GF-D8 (cell line): Measurements from ENCODE around the gene ZNF296.
"Not testable (repeated sequence)": the region's sequence is repeated elsewhere in the genome, so short reads cannot be mapped to it uniquely, and the experiment has no call there.

Source experiments
- DNase-seq: peaks from one replicate; lab custom pipeline; 2025; lab: John Stamatoyannopoulos, UW

ZNF296 gene

DNA sequence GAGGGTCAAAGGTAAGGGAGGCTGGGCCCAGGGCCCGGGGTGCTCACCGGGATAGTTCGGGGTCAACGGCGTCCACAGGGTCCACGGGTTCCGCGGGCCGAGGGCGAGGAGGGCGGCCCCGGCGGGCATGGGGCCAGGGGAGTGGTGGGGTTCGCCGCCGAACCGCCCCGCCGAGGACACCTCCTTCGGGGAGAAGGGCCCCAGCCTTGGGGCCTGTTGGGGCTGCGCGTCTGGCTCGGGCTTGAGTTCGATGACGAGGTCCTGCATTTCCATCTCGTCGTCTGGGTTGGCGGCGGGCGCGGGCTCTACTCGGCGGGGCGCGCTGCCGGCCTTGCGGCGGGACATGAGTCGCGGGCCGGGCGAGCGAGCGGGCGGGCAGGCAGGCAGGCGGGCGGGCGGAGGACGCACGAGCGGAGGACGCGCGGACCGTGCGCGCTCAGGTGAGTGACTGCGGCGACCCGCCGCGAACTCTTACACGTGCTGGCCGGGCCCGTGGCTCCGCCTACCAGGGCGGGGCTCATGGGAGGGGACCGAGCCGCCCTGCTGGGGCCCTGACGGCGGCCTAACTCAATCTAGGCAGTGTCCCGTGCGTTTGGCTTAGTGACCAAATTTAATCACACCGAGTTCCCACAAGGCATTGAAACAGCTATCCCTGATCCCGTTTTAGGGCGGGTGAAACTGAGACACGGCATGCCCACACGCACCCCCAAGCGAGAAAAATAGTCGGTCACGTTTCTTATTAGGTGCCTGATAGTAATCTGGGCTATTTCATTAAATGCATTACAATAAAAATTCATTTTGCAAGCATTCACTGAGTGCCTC, at the start of gene ZNF296:
ZNF296 (minus strand) TSS at position 450 of the 822 bp plus-strand sequence; CDS start at position 345, 105 bp downstream.
- DNase-seq, result peak; percentile 64

DNA sequence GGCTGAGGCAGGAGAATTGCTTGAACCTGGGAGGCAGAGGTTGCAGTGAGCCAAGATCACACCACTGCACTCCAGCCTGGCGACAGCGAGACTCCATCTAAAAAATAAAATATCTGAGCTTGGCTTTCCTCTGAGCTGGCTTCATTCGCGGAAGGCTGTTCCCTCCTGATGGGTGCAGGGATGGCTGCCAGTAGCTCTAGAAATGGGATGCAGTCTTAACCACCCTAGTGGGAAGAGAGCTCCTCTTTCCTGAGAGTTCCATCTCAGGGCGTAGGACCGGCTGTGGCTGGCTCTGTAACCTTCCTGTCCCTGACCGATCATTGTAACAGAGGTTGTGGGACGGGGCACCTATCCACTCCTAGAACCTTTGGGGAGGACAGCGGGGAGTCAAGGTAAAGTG, 49.1 kb upstream of the ZNF296 start:
- no peak for DNase-seq

DNA sequence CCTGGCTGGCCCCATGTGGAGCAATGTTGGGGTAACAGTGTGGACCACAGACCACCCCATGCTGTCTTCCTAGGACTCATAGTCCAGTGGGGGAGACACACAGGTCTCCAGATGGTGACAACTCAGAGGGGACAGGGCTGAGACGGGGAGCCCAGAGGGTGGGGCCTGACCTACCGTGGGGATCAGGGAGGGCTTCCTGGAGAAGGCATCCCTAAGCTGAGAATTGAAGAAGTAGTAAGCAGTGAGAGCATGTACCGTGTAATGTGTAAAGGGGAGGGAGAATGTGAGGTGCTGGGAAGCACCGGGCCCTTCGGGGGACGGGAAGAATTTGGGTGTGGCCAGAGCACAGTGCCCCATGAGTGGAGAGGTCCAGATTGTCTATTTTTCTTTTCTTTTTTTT, 47.7 kb upstream of the ZNF296 start:
- DNase-seq, result no peak

DNA sequence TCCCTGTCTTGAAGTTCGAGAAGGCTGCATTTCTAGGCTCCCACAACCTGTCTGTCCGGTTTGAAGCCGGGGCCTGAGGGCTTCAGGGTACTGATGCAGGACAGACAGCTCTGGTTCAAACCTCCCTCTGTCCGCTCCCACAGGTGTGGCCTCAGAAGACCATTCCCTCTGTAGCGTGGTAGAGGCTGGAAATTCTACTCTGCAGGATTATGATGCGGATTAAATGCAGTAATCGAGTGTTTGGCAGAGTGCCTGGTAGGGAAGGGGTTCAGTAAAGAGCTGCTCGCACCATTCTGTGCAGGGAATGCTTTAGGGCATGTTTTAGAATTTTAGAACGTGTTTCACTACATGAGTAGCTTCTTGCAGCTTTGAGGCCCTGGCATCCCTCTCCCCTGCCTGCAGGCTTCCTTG, 47.2 kb upstream of the ZNF296 start:
- no peak for DNase-seq

DNA sequence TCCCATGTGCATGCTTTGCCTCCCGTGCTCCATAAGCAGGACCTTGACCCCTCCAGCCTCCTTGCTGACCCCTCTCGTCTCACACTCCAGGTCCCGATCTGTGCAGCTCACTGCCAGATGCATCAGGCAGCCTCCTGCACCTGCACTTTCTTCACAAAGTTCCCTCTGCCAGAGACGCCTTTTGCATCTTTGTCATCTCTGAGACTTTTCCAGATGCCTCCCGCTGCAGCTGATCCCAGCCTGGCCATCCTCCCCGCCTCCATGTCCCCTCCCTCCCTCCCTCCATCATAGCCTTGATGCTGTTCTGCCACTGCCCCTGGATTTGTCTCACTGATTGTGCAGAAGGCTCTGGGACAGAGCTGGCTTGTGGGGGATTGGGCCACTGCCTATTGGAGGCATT, 46.6 kb upstream of the ZNF296 start:
- no peak for DNase-seq

DNA sequence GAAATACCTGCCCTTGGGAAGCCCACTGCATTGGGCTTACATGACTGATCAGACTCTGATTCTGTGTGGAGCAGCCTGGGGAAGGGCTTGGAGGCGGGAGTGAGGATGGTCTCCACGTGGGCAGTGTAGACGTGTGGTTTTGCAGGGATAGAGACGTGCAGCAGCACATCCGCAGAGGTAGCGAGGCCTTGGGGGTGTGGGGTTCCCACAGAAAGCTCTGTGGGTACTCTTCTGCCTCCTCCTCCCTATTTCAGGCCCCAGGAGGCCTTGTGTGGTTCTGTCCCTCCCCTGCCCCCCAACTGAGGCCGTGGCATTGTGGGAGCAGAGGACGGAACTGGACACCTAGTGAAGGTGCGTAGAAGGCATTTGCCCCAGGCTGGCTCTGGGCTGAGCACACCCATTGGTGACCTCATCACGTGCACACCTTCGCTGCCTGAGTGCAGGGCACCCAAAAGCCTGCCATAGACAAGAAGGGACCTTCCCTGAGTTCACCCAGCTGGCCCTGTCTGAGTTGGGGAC, 45.6 kb upstream of the ZNF296 start:
- DNase-seq, result no peak

DNA sequence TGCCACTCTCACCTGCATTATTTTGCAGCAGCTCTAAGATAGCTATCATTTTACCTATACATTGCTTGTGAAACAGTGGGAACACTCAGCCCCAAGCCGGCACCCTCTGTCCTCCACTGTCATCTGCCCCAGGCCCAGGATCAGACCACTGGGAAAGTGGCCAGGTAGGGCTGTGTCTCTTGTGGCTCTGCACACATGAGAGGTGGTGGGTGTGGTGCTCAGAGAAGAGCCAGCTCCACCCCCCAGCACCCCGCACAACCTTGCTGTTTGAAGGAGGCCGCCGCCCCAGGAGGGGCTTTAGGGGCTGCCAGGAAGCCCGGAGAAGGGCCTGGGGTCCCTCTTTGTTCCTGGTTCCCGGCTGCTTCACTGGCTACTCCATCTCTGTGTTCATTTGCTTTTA, 43.3 kb upstream of the ZNF296 start:
- no peak for DNase-seq

DNA sequence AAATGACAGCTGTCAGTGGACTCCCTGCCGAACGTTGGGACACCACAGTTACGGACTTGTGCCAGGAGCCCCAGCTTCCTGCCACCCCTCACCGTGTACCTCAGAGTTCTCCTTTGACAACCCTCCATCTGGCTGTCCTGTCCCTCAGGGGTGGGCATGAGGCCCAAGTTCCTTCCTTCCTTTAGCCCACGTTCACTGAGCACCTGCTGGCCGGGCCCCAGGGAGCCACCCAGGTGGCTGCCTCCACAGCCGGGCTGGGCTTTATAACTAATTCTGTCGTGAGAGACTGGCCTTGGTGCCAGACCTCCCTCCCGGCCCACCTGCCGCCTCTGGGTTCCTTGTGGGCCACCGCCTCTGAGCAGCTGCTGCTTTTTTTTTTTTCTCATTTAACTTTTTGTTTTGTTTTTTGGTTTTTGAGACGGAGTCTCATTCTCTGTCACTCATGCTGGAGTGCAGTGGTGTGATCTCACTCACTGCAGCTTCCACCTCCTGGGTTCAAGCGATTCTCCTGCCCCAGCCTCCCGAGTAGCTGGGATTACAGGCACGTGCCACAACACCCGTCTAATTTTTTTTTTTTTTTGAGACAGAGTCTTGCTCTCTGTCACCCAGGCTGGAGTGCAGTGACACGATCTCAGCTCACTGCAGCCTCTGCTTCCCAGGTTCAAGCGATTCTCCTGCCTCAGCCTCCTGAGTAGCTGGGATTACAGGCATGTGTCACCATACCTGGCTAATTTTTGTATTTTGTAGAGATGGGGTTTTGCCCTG, 42.5 kb upstream of the ZNF296 start:
- DNase-seq, result peak; percentile 37

DNA sequence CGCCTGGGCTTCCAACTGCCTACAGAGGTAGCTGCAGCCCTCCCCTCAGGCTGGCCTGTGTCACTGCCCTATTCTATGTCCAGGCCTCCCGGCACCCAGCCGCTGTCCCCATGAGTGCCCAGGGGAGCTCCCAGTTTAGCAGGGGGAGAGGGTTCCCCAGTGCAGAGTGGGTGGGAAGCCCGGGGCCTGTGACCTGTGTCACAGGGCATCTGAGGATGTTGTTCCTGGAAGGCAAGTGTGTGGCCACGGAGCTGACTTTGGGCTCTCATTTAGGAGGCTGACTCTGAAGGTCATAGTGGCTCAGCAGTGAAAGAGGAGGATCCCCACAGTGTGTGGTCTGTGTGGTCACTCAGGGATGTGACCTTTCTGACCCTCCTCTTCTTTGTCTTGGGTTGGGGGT, 41.8 kb upstream of the ZNF296 start:
- no peak for DNase-seq

DNA sequence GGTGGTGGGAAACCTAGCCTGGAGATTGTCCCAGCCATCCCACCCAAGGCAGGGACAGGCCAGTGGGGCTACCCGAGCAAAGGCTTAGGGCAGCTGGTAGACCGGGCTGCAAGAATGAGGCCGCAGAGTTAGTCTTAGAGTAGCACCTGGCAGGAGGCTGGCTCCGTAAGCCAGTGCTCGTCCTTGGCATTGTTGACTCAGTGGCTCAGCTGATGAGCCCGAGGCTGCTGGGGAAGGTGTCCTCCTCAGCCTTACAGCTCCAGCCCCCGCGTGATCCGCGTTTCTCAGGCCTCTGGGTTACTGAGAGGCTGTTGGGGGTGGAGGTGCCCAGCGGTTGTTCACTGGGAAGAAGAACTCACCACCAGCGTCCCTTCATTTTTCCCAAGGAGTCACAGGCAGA, 41.4 kb upstream of the ZNF296 start:
- no peak for DNase-seq

DNA sequence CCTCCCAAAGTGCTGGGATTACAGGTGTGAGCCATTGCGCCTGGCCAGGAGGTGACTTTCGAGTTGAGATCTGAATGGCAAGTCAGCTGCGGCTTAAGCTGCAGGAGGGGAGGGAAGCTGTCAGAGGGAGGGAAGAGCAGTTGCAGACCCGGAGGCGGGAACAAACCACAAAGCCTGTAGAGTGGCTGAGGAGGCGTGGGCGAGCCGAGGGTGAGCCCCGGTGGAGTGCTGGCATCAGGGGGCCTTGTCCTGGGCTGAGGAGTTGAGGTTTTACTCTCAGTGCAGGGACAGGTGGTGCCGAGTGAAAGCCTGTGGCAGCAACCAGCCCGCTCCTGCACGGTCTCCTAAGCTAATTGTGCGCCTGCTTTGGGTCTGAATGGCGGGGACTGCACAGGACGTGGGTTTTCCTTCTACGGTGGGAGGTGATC, 40.9 kb upstream of the ZNF296 start:
- peak; percentile 85 for DNase-seq

DNA sequence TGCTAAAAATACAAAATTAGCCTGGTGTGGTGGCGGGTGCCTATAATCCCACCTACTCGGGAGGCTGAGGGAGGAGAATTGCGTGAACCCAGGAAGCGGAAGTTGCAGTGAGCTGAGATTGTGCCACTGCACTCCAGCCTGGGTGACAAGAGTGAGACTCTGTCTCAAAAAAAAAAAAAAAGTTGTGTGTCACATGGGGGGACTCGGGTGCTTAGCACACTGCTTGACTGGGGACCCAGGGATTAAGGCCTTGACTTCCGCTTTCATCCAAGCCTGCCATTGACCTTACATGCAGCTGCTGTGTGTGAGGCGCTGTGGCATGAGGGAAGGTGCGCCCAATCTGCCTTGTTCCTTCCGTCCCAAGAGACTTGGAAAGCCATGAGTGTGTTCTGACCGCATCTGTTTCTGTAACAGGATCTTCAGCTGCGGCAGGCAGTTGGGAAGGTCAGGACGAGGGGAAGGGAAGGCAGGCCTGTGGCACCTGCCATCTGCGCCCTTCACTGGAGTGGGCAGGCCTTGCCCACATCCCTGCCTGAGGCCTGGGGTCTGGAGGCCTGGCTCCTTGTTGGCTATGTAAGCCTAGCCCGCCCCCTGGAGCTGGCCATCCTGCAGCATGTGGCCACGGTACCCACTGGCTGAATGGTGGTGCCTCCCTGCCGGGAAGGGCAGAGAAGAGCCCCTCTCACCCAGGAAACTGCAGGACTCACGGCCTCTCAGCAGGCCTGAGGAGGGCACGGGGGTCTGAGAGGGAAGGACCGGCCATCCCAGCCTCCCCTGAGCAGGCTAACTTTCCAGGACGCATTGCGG, 39.7 kb upstream of the ZNF296 start:
- peak; percentile 65 for DNase-seq

DNA sequence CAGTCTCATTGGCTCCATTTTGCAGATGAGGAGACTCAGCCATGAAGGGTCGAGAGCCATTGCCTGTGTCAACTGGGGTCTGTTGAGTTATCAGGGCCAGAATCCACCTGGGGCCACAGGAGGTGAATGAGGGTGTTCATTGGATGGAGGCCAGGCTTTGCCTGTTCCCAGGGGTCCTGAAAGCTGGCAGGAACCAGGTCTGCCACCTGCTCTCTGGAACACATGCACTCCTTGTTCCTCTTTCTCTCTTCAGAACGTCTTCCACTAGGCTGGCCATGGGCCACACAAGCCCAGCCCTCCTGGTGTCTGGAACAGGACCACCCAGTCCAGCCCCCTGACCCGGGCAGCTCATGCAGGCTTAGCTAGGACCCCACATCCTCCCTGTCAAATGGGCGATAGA, 37.8 kb upstream of the ZNF296 start:
- no peak for DNase-seq

DNA sequence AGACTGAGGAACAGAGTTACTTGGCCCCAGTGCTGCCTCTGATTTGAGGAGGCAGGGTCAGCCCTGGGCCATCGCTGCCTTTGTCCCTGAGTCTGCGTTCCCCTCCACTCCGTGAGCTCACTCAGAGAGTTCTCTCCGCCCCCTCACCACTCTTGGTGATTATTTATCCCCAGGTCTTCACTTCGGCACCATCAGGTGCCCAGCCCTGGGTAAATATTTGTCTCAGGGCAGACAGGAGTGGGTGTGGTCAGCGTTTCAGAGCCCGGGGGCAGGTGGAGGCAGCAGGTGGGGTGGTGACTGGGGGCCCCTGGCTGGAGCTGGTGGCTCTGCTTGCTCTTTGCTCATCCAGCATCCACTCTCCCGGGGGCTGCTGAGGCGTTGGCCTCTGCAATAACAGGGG, 37.4 kb upstream of the ZNF296 start:
- no peak for DNase-seq

DNA sequence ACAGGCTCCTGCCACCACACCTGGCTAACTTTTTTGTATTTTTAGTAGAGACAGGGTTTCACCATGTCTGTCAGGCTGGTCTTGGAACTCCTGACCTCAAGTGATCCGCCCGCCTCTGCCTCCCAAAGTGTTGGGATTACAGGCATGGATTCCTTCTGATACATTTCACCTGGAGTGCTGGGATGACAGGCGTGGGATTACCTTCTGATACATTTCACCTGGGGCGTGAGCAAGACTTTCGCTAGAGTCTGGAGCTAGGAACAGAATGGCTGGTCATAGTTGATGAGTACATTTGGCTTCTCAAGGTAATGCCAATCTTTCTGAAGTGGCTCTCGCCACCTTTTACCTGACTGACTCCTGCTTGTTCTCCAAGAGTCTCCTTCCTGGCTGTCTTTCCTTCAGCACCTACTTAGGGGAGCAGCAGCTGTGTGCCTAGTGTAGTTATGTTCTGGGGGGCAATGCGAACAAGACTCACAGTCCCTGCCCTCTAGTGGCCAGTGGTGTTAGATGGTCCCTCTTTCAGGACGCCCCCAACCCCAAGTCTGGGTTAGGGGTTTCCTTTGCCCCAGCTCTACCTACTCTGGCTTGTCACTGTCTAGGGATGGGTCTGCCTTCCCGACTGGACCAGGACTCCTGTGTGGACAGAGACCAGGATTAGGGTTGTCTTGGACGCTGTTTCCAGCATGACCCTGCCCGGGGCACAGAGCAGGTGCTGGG, 36.0 kb upstream of the ZNF296 start:
- DNase-seq, result no peak

DNA sequence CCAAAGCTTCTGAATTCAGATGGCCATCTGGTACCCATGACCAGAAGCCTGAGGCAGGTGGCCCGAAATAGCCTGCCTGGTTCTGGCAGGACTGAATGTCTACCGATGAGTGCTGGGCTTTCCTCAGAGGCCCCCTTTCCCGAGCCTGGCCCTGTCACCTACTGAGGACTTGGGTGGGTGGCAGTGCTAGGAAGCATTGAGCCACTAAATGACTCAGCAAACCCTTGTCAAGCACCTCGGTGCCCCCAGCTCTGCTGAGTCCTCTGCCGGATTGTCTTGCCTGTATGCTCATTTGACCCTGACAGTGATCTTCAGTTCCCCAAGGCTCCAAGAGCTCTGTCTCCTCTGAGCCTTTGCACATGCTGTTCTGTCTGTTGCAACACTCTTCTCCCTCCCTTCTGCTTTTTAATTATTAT, 34.6 kb upstream of the ZNF296 start:
- DNase-seq, result no peak

DNA sequence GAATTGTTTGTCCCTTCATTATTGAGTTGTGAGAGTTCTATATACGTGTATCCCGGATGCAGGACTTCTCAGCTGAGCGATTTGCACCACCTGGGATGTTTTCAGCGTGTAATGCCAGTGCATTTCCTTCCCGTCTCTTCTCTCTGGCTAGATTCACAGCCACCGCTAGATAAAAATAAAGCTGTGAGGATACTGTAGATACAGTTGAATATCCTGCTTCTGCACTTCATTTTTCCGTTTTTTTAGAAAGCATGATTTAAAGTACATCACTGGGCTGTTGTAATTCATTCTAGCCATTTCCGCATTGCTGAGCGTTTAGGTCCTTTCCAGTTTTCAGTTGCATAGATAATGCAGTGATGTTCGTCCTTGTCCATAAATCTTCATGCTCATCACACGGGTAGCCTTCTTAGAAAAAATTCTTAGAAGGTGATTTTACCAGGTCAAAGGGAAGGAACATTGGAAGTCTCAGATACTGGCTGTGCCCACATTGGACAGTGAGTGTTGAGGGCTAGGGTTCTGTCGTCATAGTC, 31.4 kb upstream of the ZNF296 start:
- DNase-seq, result no peak

DNA sequence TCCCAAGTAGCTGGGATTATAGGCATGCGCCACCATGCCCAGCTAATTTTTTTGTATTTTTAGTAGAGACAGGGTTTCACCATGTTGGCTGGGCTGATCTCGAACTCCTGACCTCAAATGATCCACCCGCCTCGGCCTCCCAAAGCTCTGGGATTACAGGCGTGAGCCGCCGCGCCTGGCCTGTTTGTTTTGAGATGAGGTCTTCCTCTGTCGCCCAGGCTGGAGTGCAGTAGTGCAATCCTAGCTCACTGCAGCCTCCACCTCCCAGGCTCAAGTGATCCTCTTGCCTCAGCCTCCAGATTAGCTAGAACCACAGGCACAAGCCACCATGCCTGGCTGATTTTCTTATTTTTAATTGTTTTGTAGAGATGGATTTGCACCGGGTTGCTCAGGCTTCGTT, 30.1 kb upstream of the ZNF296 start:
- DNase-seq, result not testable (repeated sequence)

DNA sequence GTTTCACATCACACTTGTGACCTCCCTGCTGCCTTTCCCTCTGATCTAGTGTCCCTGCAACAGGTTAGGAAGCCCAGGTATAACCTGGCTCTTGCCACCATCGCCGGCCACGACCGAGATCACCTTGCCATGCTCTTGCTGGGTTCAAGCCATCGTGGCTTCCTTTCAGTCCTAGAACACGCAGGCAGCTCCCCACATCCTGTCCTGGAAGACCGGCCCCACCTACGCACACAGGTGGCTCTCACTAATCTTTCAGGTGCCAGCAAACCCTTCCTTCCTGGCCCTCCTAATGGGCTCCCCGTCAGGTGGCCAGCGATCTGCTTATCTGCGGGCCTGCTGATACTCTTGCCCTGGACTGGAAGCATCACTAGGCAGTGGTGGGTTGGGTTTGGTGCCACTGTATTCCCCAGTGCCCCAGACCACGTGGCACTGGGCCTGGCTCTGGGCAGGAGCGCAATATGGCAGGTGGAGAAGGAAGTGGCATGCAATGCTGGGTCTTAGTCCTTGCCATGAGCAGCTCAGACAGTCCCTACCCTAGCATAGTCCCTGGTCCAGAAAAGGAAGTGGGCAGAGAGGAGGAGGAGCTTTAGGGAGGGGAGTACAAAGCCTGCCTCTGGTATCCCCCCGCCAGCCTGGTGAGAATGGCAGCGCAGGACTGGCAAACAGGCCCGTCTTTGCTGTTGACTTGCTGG, 28.5 kb upstream of the ZNF296 start:
- DNase-seq, result no peak

DNA sequence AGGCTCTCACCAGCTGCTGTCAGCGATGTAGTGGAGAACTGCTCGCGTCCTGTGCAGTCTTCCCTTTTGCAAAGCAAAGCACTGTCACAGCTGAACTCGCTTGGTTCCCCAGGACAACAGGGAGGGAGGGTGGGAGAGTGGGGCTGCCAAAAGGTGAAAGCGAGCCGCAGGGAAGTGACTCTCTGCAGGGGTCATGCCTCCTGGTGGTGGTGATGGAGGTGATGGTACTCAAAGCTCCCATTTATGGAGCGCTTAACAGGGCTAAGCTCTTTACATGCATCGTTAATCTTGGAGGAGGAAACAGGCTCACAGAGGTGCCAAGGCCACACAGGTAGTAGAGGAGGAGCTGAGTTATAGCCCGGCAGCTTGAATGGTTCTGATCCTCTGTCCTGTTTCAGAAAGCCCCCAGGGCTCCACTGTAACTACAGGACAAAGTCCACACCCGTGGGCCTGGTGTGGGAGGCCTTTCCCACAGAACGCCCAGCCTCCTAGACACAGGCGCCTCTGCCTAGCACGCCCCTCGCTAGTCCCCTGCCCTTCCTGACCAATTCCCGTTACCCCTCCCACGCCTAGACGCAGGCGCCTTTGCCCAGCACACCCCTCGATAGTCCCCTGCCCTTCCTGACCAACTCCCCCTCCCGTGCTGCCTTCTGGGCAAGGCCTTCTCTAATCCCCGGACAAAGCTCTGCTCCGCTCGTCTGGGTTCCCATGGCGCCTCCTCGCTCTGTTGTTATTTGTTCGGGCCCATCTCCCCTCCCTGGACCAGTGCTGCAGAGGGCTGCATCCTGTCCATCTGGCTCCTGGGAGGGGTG, 27.4 kb upstream of the ZNF296 start:
- DNase-seq, result no peak
